HEK293 (cell line): ENCODE data around the gene PLEKHM2.

ENCODE experiments used
- CTCF ChIA-PET: fragments of 350-600 bp; formaldehyde crosslinking; extraction: SDS; loops from one replicate; lab custom pipeline; 2021; ENCODE audit warnings: antibody characterized with exemption; lab: Yijun Ruan, JAX
- POLR2A ChIA-PET: fragments of 300-600 bp; formaldehyde crosslinking; extraction: SDS; loops from one replicate; lab custom pipeline; 2020; ENCODE audit warnings: antibody characterized with exemption, inconsistent platforms; lab: Yijun Ruan, JAX
- H3K27ac ChIP-seq: fragments of 200-500 bp; sonication (Bioruptor generic); 2 replicates; pipeline ENCODE4 v1.5.1; 2014; ENCODE audit warnings: low read depth, low read length, control low read depth, inconsistent platforms; ENCODE audit errors: extremely low read depth
- H3K36me3 ChIP-seq, 2 experiments: fragments of 200-500 bp in 1 of 2; sonication (Bioruptor generic) in 1 of 2; 1 replicate in 1 of 2; 2 replicates in 1 of 2; pipeline ENCODE4 v1.5.1; 2014 to 2017; ENCODE audit warnings: inconsistent platforms in 2 of 2, low read length in 2 of 2; ENCODE audit not compliant: control insufficient read depth in 2 of 2, insufficient read depth in 1 of 2
- H3K4me1 ChIP-seq: fragments of 200-500 bp; sonication (Bioruptor generic); 2 replicates; pipeline ENCODE4 v1.5.1; 2014; ENCODE audit warnings: mild to moderate bottlenecking, low read length, inconsistent platforms; ENCODE audit not compliant: control insufficient read depth, insufficient read depth
- H3K4me3 ChIP-seq: 2 replicates; pipeline ENCODE4 v1.5.1; 2011; ENCODE audit warnings: low read depth, mild to moderate bottlenecking, control low read depth, low read length, moderate library complexity
- H3K9me3 ChIP-seq: fragments of 200-500 bp; sonication (Bioruptor generic); 2 replicates; pipeline ENCODE4 v1.5.1; 2014; ENCODE audit warnings: low read depth, low read length, inconsistent platforms; ENCODE audit not compliant: control insufficient read depth, insufficient read depth
- FEZF1 ChIP-seq: fragments of 450-650 bp; formaldehyde crosslinking; IDR thresholded peaks from 2 replicates; pipeline ENCODE4 v1.5.1; 2016; ENCODE audit warnings: missing biosample characterization, missing genetic modification characterization
- HOXD13 ChIP-seq: sonication (generic); formaldehyde crosslinking; IDR thresholded peaks from 2 replicates; pipeline ENCODE4 v1.8.0; 2022; ENCODE audit warnings: missing genetic modification reagents, borderline replicate concordance
- REPIN1 ChIP-seq: fragments of 450-650 bp; formaldehyde crosslinking; IDR thresholded peaks from 2 replicates; pipeline ENCODE4 v1.5.1; 2017; ENCODE audit warnings: missing biosample characterization, missing genetic modification characterization, low read depth
- SCRT1 ChIP-seq: fragments of 450-650 bp; formaldehyde crosslinking; IDR thresholded peaks from 2 replicates; pipeline ENCODE4 v1.5.1; 2016; ENCODE audit warnings: missing biosample characterization, missing genetic modification characterization, borderline replicate concordance
- SCRT2 ChIP-seq: fragments of 450-650 bp; formaldehyde crosslinking; IDR thresholded peaks from 2 replicates; pipeline ENCODE4 v1.5.1; 2016; ENCODE audit warnings: missing biosample characterization, missing genetic modification characterization
- ZFP37 ChIP-seq: fragments of 450-650 bp; formaldehyde crosslinking; IDR thresholded peaks from 2 replicates; pipeline ENCODE4 v1.5.1; 2016; ENCODE audit warnings: missing biosample characterization, missing genetic modification characterization
- ZNF132 ChIP-seq: fragments of 450-650 bp; formaldehyde crosslinking; IDR thresholded peaks from 2 replicates; pipeline ENCODE4 v1.5.1; 2017; ENCODE audit warnings: missing biosample characterization, missing genetic modification characterization, borderline replicate concordance
- ZNF214 ChIP-seq: fragments of 450-650 bp; formaldehyde crosslinking; IDR thresholded peaks from 2 replicates; pipeline ENCODE4 v1.5.1; 2017; ENCODE audit warnings: missing biosample characterization, mild to moderate bottlenecking, missing genetic modification characterization, borderline replicate concordance
- ZNF341 ChIP-seq: fragments of 450-650 bp; formaldehyde crosslinking; IDR thresholded peaks from 2 replicates; pipeline ENCODE4; 2016; ENCODE audit warnings: low read depth, missing biosample characterization, missing genetic modification characterization
- ZNF426 ChIP-seq: fragments of 450-650 bp; formaldehyde crosslinking; IDR thresholded peaks from 2 replicates; pipeline ENCODE4 v1.5.1; 2017; ENCODE audit warnings: missing biosample characterization, missing genetic modification characterization, mild to moderate bottlenecking, inconsistent platforms, moderate library complexity
- ZSCAN30 ChIP-seq: fragments of 450-650 bp; IDR thresholded peaks from 2 replicates; pipeline ENCODE4 v1.5.1; 2018; ENCODE audit warnings: missing biosample characterization, mild to moderate bottlenecking, missing genetic modification characterization, moderate library complexity
- TF ChIP-seq, protein P1 (sequence below): fragments of 450-650 bp; formaldehyde crosslinking; IDR thresholded peaks from 2 replicates; pipeline ENCODE4 v1.5.1; 2016; ENCODE audit warnings: missing biosample characterization, missing genetic modification characterization
- TF ChIP-seq, protein P2 (sequence below): fragments of 450-650 bp; formaldehyde crosslinking; IDR thresholded peaks from 2 replicates; pipeline ENCODE4 v1.5.1; 2016; ENCODE audit warnings: missing biosample characterization, missing genetic modification characterization
- TF ChIP-seq, protein P3 (sequence below): fragments of 450-650 bp; formaldehyde crosslinking; IDR thresholded peaks from 2 replicates; pipeline ENCODE4 v1.5.1; 2017; ENCODE audit warnings: missing biosample characterization, mild to moderate bottlenecking, missing genetic modification characterization, moderate library complexity

The PLEKHM2 gene

DNA sequence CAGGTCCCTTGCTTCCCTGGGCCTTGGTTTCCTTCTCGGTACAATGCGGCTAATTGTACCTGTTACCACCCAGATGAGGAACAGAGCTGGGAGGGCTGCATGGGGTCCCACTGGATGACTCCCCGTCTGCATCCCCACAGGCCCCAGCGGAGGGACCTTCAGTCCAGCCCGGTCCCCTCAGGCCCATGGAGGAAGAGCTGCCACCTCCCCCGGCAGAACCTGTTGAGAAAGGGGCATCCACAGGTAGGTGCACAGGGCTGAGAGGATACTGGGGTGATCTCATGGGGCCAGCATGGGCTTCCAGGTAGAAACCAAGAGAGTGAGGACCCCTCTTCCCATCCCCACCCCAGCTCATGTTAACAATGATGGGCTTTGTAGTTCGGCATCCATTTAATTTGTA lies 84.3 kb downstream of the PLEKHM2 start:
- POLR2A ChIA-PET = no interaction called here
- H3K4me1 ChIP-seq = no peaks in the 10 kb centered on the region
- no peaks in the 10 kb centered on the region for H3K9me3 ChIP-seq
- H3K27ac ChIP-seq = no peak overlapping the region
- H3K4me3 ChIP-seq = no peak overlapping the region
- CTCF ChIA-PET = no interaction called here
- TF ChIP-seq, protein P1, sequence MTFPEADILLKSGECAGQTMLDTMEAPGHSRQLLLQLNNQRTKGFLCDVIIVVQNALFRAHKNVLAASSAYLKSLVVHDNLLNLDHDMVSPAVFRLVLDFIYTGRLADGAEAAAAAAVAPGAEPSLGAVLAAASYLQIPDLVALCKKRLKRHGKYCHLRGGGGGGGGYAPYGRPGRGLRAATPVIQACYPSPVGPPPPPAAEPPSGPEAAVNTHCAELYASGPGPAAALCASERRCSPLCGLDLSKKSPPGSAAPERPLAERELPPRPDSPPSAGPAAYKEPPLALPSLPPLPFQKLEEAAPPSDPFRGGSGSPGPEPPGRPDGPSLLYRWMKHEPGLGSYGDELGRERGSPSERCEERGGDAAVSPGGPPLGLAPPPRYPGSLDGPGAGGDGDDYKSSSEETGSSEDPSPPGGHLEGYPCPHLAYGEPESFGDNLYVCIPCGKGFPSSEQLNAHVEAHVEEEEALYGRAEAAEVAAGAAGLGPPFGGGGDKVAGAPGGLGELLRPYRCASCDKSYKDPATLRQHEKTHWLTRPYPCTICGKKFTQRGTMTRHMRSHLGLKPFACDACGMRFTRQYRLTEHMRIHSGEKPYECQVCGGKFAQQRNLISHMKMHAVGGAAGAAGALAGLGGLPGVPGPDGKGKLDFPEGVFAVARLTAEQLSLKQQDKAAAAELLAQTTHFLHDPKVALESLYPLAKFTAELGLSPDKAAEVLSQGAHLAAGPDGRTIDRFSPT = no peak
- TF ChIP-seq, protein P2, sequence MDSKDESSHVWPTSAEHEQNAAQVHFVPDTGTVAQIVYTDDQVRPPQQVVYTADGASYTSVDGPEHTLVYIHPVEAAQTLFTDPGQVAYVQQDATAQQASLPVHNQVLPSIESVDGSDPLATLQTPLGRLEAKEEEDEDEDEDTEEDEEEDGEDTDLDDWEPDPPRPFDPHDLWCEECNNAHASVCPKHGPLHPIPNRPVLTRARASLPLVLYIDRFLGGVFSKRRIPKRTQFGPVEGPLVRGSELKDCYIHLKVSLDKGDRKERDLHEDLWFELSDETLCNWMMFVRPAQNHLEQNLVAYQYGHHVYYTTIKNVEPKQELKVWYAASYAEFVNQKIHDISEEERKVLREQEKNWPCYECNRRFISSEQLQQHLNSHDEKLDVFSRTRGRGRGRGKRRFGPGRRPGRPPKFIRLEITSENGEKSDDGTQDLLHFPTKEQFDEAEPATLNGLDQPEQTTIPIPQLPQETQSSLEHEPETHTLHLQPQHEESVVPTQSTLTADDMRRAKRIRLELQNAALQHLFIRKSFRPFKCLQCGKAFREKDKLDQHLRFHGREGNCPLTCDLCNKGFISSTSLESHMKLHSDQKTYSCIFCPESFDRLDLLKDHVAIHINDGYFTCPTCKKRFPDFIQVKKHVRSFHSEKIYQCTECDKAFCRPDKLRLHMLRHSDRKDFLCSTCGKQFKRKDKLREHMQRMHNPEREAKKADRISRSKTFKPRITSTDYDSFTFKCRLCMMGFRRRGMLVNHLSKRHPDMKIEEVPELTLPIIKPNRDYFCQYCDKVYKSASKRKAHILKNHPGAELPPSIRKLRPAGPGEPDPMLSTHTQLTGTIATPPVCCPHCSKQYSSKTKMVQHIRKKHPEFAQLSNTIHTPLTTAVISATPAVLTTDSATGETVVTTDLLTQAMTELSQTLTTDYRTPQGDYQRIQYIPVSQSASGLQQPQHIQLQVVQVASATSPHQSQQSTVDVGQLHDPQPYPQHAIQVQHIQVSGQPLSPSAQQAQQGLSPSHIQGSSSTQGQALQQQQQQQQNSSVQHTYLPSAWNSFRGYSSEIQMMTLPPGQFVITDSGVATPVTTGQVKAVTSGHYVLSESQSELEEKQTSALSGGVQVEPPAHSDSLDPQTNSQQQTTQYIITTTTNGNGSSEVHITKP (tag by site-specific recombination) = no peak
- TF ChIP-seq ZNF132 (tag by site-specific recombination) (no peak), HOXD13 (CRISPR knock-in tag) (no peak), REPIN1 (tag by site-specific recombination) (no peak), ZNF341 (tag by site-specific recombination) (no peak), ZSCAN30 (tag by site-specific recombination) (no peak), FEZF1 (tag by site-specific recombination) (no peak), SCRT1 (tag by site-specific recombination) (peak; percentile 87), SCRT2 (tag by site-specific recombination) (peak; percentile 92)
- peaks cover 4 to 78% of the 10 kb centered on the region in 2 experiments; a peak in 2 of 3 replicates for H3K36me3 ChIP-seq

DNA sequence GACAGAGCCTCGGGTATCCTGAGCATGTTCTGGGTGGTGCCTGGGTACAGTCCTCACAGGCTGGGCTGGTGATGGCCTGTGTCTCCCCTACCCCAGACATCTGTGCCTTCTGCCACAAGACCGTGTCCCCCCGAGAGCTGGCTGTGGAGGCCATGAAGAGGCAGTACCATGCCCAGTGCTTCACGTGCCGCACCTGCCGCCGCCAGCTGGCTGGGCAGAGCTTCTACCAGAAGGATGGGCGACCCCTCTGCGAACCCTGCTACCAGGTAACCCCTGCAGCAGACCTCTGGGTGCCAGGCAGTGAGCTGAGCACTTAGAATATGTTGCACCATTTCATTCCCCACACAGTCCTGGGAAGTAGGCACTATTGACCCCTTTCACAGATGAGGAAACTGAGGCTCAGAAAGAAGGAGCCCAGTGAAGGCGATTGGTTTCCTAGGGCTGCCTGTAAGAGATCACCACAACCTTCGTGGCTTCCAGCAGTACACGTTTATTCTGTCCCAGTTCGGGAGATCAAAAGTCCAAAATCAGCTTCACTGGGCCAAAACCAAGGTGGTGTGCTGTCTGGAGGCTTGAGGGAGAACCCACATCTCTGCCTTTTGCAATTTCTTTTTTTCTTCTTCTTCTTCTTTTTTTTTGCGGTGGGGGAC lies 86.3 kb downstream of the PLEKHM2 start:
- peaks cover 4 to 79% of the 10 kb centered on the region in 2 experiments; a peak in 2 of 3 replicates for H3K36me3 ChIP-seq
- TF ChIP-seq SCRT2 (tag by site-specific recombination) = no peak
- TF ChIP-seq, protein P3, sequence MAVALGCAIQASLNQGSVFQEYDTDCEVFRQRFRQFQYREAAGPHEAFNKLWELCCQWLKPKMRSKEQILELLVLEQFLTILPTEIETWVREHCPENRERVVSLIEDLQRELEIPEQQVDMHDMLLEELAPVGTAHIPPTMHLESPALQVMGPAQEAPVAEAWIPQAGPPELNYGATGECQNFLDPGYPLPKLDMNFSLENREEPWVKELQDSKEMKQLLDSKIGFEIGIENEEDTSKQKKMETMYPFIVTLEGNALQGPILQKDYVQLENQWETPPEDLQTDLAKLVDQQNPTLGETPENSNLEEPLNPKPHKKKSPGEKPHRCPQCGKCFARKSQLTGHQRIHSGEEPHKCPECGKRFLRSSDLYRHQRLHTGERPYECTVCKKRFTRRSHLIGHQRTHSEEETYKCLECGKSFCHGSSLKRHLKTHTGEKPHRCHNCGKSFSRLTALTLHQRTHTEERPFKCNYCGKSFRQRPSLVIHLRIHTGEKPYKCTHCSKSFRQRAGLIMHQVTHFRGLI (tag by site-specific recombination) = no peak
- no peak for TF ChIP-seq ZNF426 (tag by site-specific recombination)
- no peak for TF ChIP-seq ZNF214 (tag by site-specific recombination)
- no peak for TF ChIP-seq ZFP37 (tag by site-specific recombination)
- TF ChIP-seq, all 188 proteins: peak for 0
- no peak overlapping the region for H3K27ac ChIP-seq
- no peaks in the 10 kb centered on the region for H3K4me1 ChIP-seq
- H3K4me3 ChIP-seq = no peak overlapping the region
- ChIA-PET CTCF (interaction anchor here (2.2 kb wide), 1 partner anchor 21 kb away, joined by 5 read pairs; no protein-coding TSS in a partner anchor), POLR2A (no interaction called here)
- no peaks in the 10 kb centered on the region for H3K9me3 ChIP-seq
